ENCODE data around the gene PRPF31. TPM values are rescaled to one million over a fixed set of nuclear protein-coding genes. Genes with fewer than 3 reads are reported as not detected.

The PRPF31 gene
- total RNA-seq, 2 donors from 2014 or later: 26.1 to 46.2 TPM

- TF ChIP-seq, protein P1, sequence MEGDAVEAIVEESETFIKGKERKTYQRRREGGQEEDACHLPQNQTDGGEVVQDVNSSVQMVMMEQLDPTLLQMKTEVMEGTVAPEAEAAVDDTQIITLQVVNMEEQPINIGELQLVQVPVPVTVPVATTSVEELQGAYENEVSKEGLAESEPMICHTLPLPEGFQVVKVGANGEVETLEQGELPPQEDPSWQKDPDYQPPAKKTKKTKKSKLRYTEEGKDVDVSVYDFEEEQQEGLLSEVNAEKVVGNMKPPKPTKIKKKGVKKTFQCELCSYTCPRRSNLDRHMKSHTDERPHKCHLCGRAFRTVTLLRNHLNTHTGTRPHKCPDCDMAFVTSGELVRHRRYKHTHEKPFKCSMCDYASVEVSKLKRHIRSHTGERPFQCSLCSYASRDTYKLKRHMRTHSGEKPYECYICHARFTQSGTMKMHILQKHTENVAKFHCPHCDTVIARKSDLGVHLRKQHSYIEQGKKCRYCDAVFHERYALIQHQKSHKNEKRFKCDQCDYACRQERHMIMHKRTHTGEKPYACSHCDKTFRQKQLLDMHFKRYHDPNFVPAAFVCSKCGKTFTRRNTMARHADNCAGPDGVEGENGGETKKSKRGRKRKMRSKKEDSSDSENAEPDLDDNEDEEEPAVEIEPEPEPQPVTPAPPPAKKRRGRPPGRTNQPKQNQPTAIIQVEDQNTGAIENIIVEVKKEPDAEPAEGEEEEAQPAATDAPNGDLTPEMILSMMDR (IDR thresholded peaks at IDR 0.05): no peak
- Histone ChIP-seq H3K36me3 (peaks cover 55% of the 10 kb centered on the region), H3K4me3 (no peak overlapping the region), H3K4me1 (peaks cover 0 to 12% of the 10 kb centered on the region in 2 donors), H3K27ac (no peak overlapping the region), H3K9me3 (no peaks in the 10 kb centered on the region), H3K27me3 (no peaks in the 10 kb centered on the region)
- DNase-seq (ENCODE audit: low spot score): no peak
These were observed 5.9 kb upstream of the PRPF31 start for GRCh38 chr19:54109651-54110050.

- peaks cover 0 to 29% of the 10 kb centered on the region in 2 donors for H3K4me1 ChIP-seq
- no peaks in the 10 kb centered on the region for H3K9me3 ChIP-seq
- TF ChIP-seq, protein P1 (IDR thresholded peaks at IDR 0.05): no peak
- peak overlapping the region; percentile 62 to 94 for H3K4me3 ChIP-seq
- peaks cover 26% of the 10 kb centered on the region for H3K36me3 ChIP-seq
- H3K27me3 ChIP-seq: no peaks in the 10 kb centered on the region
- DNase-seq (ENCODE audit: low spot score): no peak
- peak overlapping the region; percentile 92 for H3K27ac ChIP-seq
These were observed 1.0 kb upstream of the PRPF31 start for GRCh38 chr19:54114340-54115108.

GRCh38 chr19:54121259-54121658 is 5.7 kb downstream of the PRPF31 start:
- H3K36me3 ChIP-seq: peaks cover 73% of the 10 kb centered on the region
- H3K9me3 ChIP-seq: no peaks in the 10 kb centered on the region
- H3K27ac ChIP-seq: no peak overlapping the region
- no peaks in the 10 kb centered on the region for H3K27me3 ChIP-seq
- no peak for DNase-seq (ENCODE audit: low spot score)
- no peak overlapping the region for H3K4me3 ChIP-seq
- peaks cover 0 to 9% of the 10 kb centered on the region in 2 donors for H3K4me1 ChIP-seq
- TF ChIP-seq, protein P1 (IDR thresholded peaks at IDR 0.05): no peak

DNA sequence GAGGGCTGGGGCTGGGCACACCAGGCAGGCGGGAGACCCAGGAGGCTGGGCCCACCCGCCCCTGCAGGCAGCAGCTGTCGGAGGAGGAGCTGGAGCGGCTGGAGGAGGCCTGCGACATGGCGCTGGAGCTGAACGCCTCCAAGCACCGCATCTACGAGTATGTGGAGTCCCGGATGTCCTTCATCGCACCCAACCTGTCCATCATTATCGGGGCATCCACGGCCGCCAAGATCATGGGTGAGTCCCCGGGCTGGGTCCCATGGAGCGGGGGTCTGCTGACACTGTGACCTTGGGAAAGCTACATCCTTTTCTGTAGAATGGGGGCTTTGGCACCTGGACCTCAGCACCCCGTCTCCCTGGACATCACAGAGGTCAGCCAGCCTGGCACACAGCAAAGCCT is 8.1 kb downstream of the PRPF31 start:
- Histone ChIP-seq H3K36me3 (peaks cover 90% of the 10 kb centered on the region), H3K9me3 (no peaks in the 10 kb centered on the region), H3K27me3 (no peaks in the 10 kb centered on the region), H3K4me3 (no peak overlapping the region), H3K4me1 (no peaks in the 10 kb centered on the region), H3K27ac (no peak overlapping the region)
- TF ChIP-seq, protein P1 (IDR thresholded peaks at IDR 0.05): no peak
- DNase-seq (ENCODE audit: low spot score): no peak

DNA sequence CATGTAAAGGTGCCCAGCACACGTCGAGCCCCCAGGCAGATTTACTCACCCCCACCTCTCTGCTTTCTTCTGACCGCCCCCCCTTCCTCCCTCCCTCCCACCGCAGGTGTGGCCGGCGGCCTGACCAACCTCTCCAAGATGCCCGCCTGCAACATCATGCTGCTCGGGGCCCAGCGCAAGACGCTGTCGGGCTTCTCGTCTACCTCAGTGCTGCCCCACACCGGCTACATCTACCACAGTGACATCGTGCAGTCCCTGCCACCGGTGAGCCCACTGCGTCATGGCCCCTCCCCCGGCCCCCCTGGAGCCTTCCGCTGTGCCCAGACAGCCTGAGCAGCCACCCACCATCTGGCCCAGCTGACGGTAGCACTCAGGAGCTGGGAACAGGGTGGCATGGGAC is 8.8 kb downstream of the PRPF31 start:
- Histone ChIP-seq H3K36me3 (peaks cover 91% of the 10 kb centered on the region), H3K9me3 (no peaks in the 10 kb centered on the region), H3K4me1 (no peaks in the 10 kb centered on the region), H3K4me3 (no peak overlapping the region), H3K27ac (no peak overlapping the region), H3K27me3 (no peaks in the 10 kb centered on the region)
- DNase-seq (ENCODE audit: low spot score): no peak
- TF ChIP-seq, protein P1 (IDR thresholded peaks at IDR 0.05): no peak

DNA sequence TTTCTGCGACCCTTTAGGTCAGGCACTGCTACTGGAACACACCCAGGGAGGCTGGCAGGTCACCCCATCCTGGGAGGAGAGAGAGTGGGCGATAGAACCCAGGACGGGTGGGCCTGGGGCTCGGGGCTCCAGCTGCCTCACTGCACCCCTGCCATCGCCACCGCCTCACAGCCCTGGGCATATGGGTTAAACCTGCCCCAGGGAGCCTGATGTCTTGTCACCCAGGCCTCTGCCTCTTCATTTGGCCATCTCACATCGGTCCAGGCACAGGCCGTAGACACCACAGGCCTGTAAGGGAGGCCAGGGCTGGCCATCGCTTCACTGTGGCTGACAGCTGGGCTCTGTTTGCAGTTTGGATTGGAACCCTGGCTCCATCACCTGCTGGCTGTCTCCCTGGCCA is 10.2 kb downstream of the PRPF31 start:
- Histone ChIP-seq H3K36me3 (peaks cover 86% of the 10 kb centered on the region), H3K4me1 (no peaks in the 10 kb centered on the region), H3K9me3 (no peaks in the 10 kb centered on the region), H3K4me3 (no peak overlapping the region), H3K27ac (no peak overlapping the region), H3K27me3 (no peaks in the 10 kb centered on the region)
- DNase-seq (ENCODE audit: low spot score): no peak
- TF ChIP-seq, protein P1 (IDR thresholded peaks at IDR 0.05): no peak
